ENCODE measurements around the gene CARNS1. TPM values are rescaled to one million over a fixed set of nuclear protein-coding genes. Genes with fewer than 3 reads are reported as not detected.

CARNS1 gene
- total RNA-seq, 1 experiment from 2014 or later = 1.1 TPM

- Histone ChIP-seq H4K20me1 (ENCODE audit: control insufficient read depth, insufficient read depth, insufficient read length) (no peaks in the 10 kb centered on the region), H3K23me2 (ENCODE audit: insufficient read length, low read depth, low read length, poor library complexity, severe bottlenecking) (peaks cover 13% of the 10 kb centered on the region), H3K4me1 (ENCODE audit: insufficient read depth, low read length) (no peaks in the 10 kb centered on the region; the same call in 1 of the 2 replicates), H2BK120ac (ENCODE audit: low read depth, low read length, poor library complexity, severe bottlenecking) (no peak overlapping the region), H2AK5ac (ENCODE audit: insufficient read length, low read length) (no peak overlapping the region), H3K27ac (ENCODE audit: insufficient read length, low read depth, low read length) (no peak overlapping the region), H3K9ac (ENCODE audit: extremely low read depth, insufficient read length, low read length) (no peak overlapping the region), H3K27me3 (ENCODE audit: insufficient read depth, low read length) (no peaks in the 10 kb centered on the region; the same call in 1 of the 2 replicates), H4K91ac (ENCODE audit: insufficient read length, low read depth, low read length) (no peak overlapping the region), H3K18ac (ENCODE audit: insufficient read length, low read depth, low read length) (no peak overlapping the region), H2BK15ac (ENCODE audit: low read depth, low read length) (no peak overlapping the region), H2BK12ac (ENCODE audit: insufficient read length, low read depth, low read length) (no peak overlapping the region), H2AFZ (ENCODE audit: low read length) (no peak overlapping the region), H4K5ac (ENCODE audit: insufficient read length, low read depth, low read length) (no peak overlapping the region), H4K8ac (replicated peaks; ENCODE audit: insufficient read length, low read depth, low read length) (no peak overlapping the region), H2BK5ac (ENCODE audit: insufficient read length, low read length) (no peak overlapping the region), H3K4me2 (ENCODE audit: insufficient read depth, insufficient read length, low read length) (no peak overlapping the region), H3T11ph (ENCODE audit: low read length) (no peak overlapping the region), H2BK20ac (ENCODE audit: low read depth, low read length, poor library complexity, severe bottlenecking) (no peak overlapping the region), H3K4ac (ENCODE audit: low read depth, low read length) (no peak overlapping the region), H3K9me3 (ENCODE audit: control insufficient read depth, low read depth, low read length) (no peaks in the 10 kb centered on the region), H3K23ac (ENCODE audit: insufficient read length, low read depth, low read length) (no peak overlapping the region), H3K79me2 (ENCODE audit: insufficient read depth, low read length) (no peaks in the 10 kb centered on the region), H3K79me1 (ENCODE audit: insufficient read depth, low read depth, low read length, poor library complexity, severe bottlenecking) (no peaks in the 10 kb centered on the region), H3K56ac (ENCODE audit: insufficient read length, low read depth, low read length) (no peak overlapping the region), H3K14ac (ENCODE audit: insufficient read depth, low read length) (no peak overlapping the region)
- peaks cover 15% of the 10 kb centered on the region for H3K27me3 Mint-ChIP-seq (ENCODE audit: low read depth)
- peaks cover 21 to 30% of the 10 kb centered on the region in 2 experiments for H3K4me1 Mint-ChIP-seq
- H3K4me3 Mint-ChIP-seq = peak overlapping the region; percentile 50 to 71
- peak; percentile 76 for TF ChIP-seq CTCF (conservative IDR thresholded peaks at IDR 0.05)
- H3K36me3 Mint-ChIP-seq (ENCODE audit: insufficient read depth in 1 of 3, low read depth in 3 of 3) = peaks cover 7 to 12% (median 11%) of the 10 kb centered on the region in 3 experiments
- DNase-seq = peak; percentile 79
- no CpG with 5 or more reads among the region's 6 CpGs for WGBS (ENCODE audit: extremely low coverage, insufficient read length, low lambda C conversion rate)
- H3K9me3 Mint-ChIP-seq = no peaks in the 10 kb centered on the region; a peak in 1 of 5 replicates
- H3K27ac Mint-ChIP-seq = peak overlapping the region in 1 of 3 experiments; percentile 4; a peak in 2 of 7 replicates
Measured at GRCh38 chr11:67389477-67389876, 26.0 kb upstream of the CARNS1 start.
